HG03025 (cell line): ENCODE results near the gene COL4A2.

ENCODE experiments used
- ATAC-seq: cut with Tn5 transposase; IDR thresholded peaks from one replicate; pipeline ENCODE4 v1.9.1; 2021; ENCODE audit warnings: mild to moderate bottlenecking, moderate library complexity; ENCODE audit not compliant: unreplicated experiment, low FRiP score

The COL4A2 gene

GRCh38 chr13:110540871-110541525 is 233.9 kb downstream of the COL4A2 start:
- no peak for ATAC-seq

GRCh38 chr13:110541526-110541920 is 234.4 kb downstream of the COL4A2 start:
- ATAC-seq: no peak

GRCh38 chr13:110542169-110542796 is 235.2 kb downstream of the COL4A2 start:
- no peak for ATAC-seq

- ATAC-seq: no peak
Measured at GRCh38 chr13:110546378-110546777, 239.3 kb downstream of the COL4A2 start.

- ATAC-seq: no peak
Measured at GRCh38 chr13:110546926-110547325, 239.8 kb downstream of the COL4A2 start.

GRCh38 chr13:110548891-110549794 is 242.1 kb downstream of the COL4A2 start:
- no peak for ATAC-seq

GRCh38 chr13:110549795-110550160 is 242.7 kb downstream of the COL4A2 start:
- ATAC-seq: no peak

- no peak for ATAC-seq
Measured at GRCh38 chr13:110551284-110551683, 244.2 kb downstream of the COL4A2 start.

GRCh38 chr13:110552767-110553166 is 245.7 kb downstream of the COL4A2 start:
- no peak for ATAC-seq

- ATAC-seq: no peak
Measured at GRCh38 chr13:110553417-110553816, 246.3 kb downstream of the COL4A2 start.

GRCh38 chr13:110554227-110554836 is 247.2 kb downstream of the COL4A2 start:
- no peak for ATAC-seq

GRCh38 chr13:110554946-110555345 is 247.9 kb downstream of the COL4A2 start:
- ATAC-seq: no peak

- ATAC-seq: no peak
Measured at GRCh38 chr13:110555601-110556223, 248.6 kb downstream of the COL4A2 start.

- no peak for ATAC-seq
Measured at GRCh38 chr13:110556224-110556606, 249.1 kb downstream of the COL4A2 start.

GRCh38 chr13:110557082-110557481 is 250.0 kb downstream of the COL4A2 start:
- ATAC-seq: no peak

GRCh38 chr13:110557610-110558305 is 250.7 kb downstream of the COL4A2 start:
- ATAC-seq: no peak

- no peak for ATAC-seq
Measured at GRCh38 chr13:110559429-110559943, 252.4 kb downstream of the COL4A2 start.

- ATAC-seq: no peak
Measured at GRCh38 chr13:110559986-110560385, 252.9 kb downstream of the COL4A2 start.

- no peak for ATAC-seq
Measured at GRCh38 chr13:110560601-110561343, 253.7 kb downstream of the COL4A2 start.
